Measurements from ENCODE around the gene TTLL11. TPM values are rescaled to one million over a fixed set of nuclear protein-coding genes. Genes with fewer than 3 reads are reported as not detected.

The TTLL11 gene
- total RNA-seq, 1 experiment from 2014 or later, result 1.5 TPM

DNA sequence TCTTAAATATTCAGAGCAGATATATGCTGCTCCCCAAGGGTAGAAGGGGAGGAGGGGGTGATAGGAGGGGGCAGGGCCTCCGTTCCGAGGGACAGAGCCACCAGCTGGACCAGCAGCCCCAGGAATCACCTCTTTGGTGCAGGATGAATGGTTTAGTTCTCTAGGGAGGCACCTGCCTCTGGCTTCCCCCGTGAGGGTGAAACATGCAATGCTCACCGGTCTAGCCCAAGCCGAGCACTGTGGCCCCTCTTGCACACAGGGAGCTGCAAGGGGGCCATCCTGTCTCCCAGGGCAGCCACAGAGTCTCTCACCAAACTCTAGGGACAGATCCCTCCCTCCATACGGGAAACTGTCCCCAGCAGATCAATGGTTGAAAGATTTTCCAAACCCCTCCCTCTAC, 278.0 kb downstream of the TTLL11 start:
- Histone ChIP-seq H3K4ac (ENCODE audit: low read depth, low read length) (no peak overlapping the region), H3K4me1 (ENCODE audit: insufficient read depth, low read length) (peaks cover 7% of the 10 kb centered on the region; the same call in 1 of the 2 replicates), H2BK20ac (ENCODE audit: low read depth, low read length, poor library complexity, severe bottlenecking) (no peak overlapping the region), H3T11ph (ENCODE audit: low read length) (no peak overlapping the region), H2BK15ac (ENCODE audit: low read depth, low read length) (no peak overlapping the region), H3K27ac (ENCODE audit: insufficient read length, low read depth, low read length) (no peak overlapping the region), H3K79me2 (ENCODE audit: insufficient read depth, low read length) (no peaks in the 10 kb centered on the region), H2AFZ (ENCODE audit: low read length) (no peak overlapping the region), H2BK5ac (ENCODE audit: insufficient read length, low read length) (no peak overlapping the region), H3K9me3 (ENCODE audit: control insufficient read depth, low read depth, low read length) (no peaks in the 10 kb centered on the region), H3K79me1 (ENCODE audit: insufficient read depth, low read depth, low read length, poor library complexity, severe bottlenecking) (no peaks in the 10 kb centered on the region), H4K20me1 (ENCODE audit: control insufficient read depth, insufficient read depth, insufficient read length) (no peaks in the 10 kb centered on the region), H2BK120ac (ENCODE audit: low read depth, low read length, poor library complexity, severe bottlenecking) (no peak overlapping the region), H3K23me2 (ENCODE audit: insufficient read length, low read depth, low read length, poor library complexity, severe bottlenecking) (no peaks in the 10 kb centered on the region), H3K27me3 (ENCODE audit: insufficient read depth, low read length) (no peaks in the 10 kb centered on the region), H4K5ac (ENCODE audit: insufficient read length, low read depth, low read length) (no peak overlapping the region), H3K9ac (ENCODE audit: extremely low read depth, insufficient read length, low read length) (no peak overlapping the region), H3K18ac (ENCODE audit: insufficient read length, low read depth, low read length) (no peak overlapping the region), H3K14ac (ENCODE audit: insufficient read depth, low read length) (no peak overlapping the region; the same call in 1 of the 2 replicates), H4K91ac (ENCODE audit: insufficient read length, low read depth, low read length) (no peak overlapping the region), H3K56ac (ENCODE audit: insufficient read length, low read depth, low read length) (no peak overlapping the region), H3K4me2 (ENCODE audit: insufficient read depth, insufficient read length, low read length) (no peak overlapping the region), H2AK5ac (ENCODE audit: insufficient read length, low read length) (no peak overlapping the region), H3K23ac (ENCODE audit: insufficient read length, low read depth, low read length) (no peak overlapping the region), H2BK12ac (ENCODE audit: insufficient read length, low read depth, low read length) (no peak overlapping the region), H4K8ac (replicated peaks; ENCODE audit: insufficient read length, low read depth, low read length) (no peak overlapping the region)
- WGBS (ENCODE audit: extremely low coverage, insufficient read length, low lambda C conversion rate), result no CpG with 5 or more reads among the region's 6 CpGs
- no peak for DNase-seq
- TF ChIP-seq CTCF (conservative IDR thresholded peaks at IDR 0.05), result no peak
- Mint-ChIP-seq H3K27ac (peak overlapping the region in 1 of 3 experiments; percentile 74; a peak in 1 of 7 replicates), H3K4me3 (no peak overlapping the region), H3K36me3 (ENCODE audit: insufficient read depth in 1 of 3, low read depth in 3 of 3) (no peaks in the 10 kb centered on the region), H3K9me3 (peaks cover 0 to 4% of the 10 kb centered on the region in 2 experiments; a peak in 1 of 5 replicates), H3K4me1 (peaks cover 56 to 65% of the 10 kb centered on the region in 2 experiments), H3K27me3 (ENCODE audit: low read depth) (peaks cover 10% of the 10 kb centered on the region)

Data from H9 (cell line).